Measurements from ENCODE around the gene JARID2. TPM values are rescaled to one million over a fixed set of nuclear protein-coding genes. Genes with fewer than 3 reads are reported as not detected.

The JARID2 gene
- polyA plus RNA-seq, 1 donor (not counting 4 experiments of a cell fraction or from before 2014, with no cell fraction given) = 11.0 TPM

DNA sequence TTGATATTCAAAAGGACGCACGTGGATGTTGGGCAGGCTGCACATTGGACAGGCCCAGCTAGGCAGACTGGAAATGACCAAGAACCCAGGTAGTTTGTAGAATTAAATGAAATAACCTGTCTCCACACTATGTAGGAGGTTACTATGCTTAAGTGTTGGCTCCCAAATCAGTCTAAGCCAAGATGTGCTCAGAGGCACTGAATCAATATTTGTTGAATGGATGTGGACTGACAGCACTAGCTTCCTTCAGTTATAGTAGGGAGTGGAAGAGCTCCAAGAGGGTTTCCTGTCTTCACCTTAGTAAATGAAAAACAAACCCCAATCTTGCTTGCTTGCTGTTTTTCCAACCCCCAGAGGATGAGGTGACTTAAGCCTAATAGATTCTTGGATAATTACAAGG is 180.5 kb downstream of the JARID2 start:
- TF ChIP-seq, protein P1, sequence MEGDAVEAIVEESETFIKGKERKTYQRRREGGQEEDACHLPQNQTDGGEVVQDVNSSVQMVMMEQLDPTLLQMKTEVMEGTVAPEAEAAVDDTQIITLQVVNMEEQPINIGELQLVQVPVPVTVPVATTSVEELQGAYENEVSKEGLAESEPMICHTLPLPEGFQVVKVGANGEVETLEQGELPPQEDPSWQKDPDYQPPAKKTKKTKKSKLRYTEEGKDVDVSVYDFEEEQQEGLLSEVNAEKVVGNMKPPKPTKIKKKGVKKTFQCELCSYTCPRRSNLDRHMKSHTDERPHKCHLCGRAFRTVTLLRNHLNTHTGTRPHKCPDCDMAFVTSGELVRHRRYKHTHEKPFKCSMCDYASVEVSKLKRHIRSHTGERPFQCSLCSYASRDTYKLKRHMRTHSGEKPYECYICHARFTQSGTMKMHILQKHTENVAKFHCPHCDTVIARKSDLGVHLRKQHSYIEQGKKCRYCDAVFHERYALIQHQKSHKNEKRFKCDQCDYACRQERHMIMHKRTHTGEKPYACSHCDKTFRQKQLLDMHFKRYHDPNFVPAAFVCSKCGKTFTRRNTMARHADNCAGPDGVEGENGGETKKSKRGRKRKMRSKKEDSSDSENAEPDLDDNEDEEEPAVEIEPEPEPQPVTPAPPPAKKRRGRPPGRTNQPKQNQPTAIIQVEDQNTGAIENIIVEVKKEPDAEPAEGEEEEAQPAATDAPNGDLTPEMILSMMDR (optimal IDR thresholded peaks at IDR 0.05 in 1 of 3, IDR thresholded peaks at IDR 0.05 in 1 of 3, conservative IDR thresholded peaks at IDR 0.05 in 1 of 3; ENCODE audit: extremely low read depth in 1 of 3, insufficient read depth in 2 of 3, low read length in 3 of 3) = no peak
- no peak for TF ChIP-seq EZH2 (IDR thresholded peaks at IDR 0.05; ENCODE audit: low read length)

DNA sequence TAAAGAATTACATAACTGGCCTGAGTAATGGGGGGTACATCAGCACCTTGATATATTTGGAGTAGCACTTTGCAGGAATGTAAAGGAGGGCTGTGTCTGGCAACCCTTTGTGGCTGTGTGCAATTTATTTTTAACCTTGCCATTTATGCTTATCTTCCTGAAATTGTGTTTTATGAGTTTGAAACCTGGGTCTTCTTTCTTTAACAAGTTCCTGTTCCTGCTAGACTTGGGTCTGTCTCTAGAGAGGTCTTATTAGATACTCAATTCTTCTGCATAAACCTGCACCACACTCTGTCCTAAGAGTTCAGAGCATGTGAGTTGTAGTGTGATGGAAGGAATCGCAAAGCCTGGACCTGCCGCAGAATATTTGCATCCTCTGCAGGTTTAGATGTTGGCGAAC is 181.0 kb downstream of the JARID2 start:
- Histone ChIP-seq H3K27ac (ENCODE audit: control insufficient read depth, insufficient read depth, low read length) (no peak overlapping the region), H3K4me2 (ENCODE audit: control insufficient read depth, extremely low read depth, insufficient read depth, low read depth, low read length) (no peak overlapping the region), H3K27me3 (ENCODE audit: control insufficient read depth, extremely low read depth, insufficient read depth, low read length) (no peaks in the 10 kb centered on the region), H4K20me1 (ENCODE audit: control insufficient read depth, extremely low read depth, insufficient read depth, low read length) (peaks cover 5% of the 10 kb centered on the region), H3K36me3 (ENCODE audit: control insufficient read depth in 2 of 2, extremely low read depth in 1 of 2, insufficient read depth in 2 of 2, low read length in 2 of 2) (no peaks in the 10 kb centered on the region), H3K79me2 (ENCODE audit: control insufficient read depth, insufficient read depth, low read length) (peaks cover 88% of the 10 kb centered on the region), H3K9ac (ENCODE audit: control insufficient read depth, extremely low read depth, insufficient read depth, low read length) (no peak overlapping the region), H3K9me3 (ENCODE audit: control insufficient read depth, low read depth, low read length) (no peaks in the 10 kb centered on the region), H3K4me3 (ENCODE audit: control insufficient read depth in 2 of 3, extremely low read depth in 1 of 3, insufficient read depth in 2 of 3, low read depth in 1 of 3, low read length in 3 of 3) (no peak overlapping the region), H2AFZ (ENCODE audit: control insufficient read depth, low read length) (no peak overlapping the region), H3K9me1 (ENCODE audit: control insufficient read depth, extremely low read depth, insufficient read depth, low read length) (peaks cover 2% of the 10 kb centered on the region), H3K4me1 (ENCODE audit: control insufficient read depth, extremely low read depth, insufficient read depth, low read length) (peaks cover 24% of the 10 kb centered on the region)
- dilution Hi-C loops (cut with MboI; ENCODE audit: extremely low pct_ligation_motif_present, low sequenced_read_pairs) = no loop called here
- FAIRE-seq (no peak), DNase-seq (ENCODE audit: low read depth, low spot score) (no peak)
- TF ChIP-seq, protein P1 (optimal IDR thresholded peaks at IDR 0.05 in 1 of 3, IDR thresholded peaks at IDR 0.05 in 1 of 3, conservative IDR thresholded peaks at IDR 0.05 in 1 of 3; ENCODE audit: extremely low read depth in 1 of 3, insufficient read depth in 2 of 3, low read length in 3 of 3) = no peak
- TF ChIP-seq EZH2 (IDR thresholded peaks at IDR 0.05; ENCODE audit: low read length) = no peak

More for the DNA sequence above, 180.5 kb downstream of the JARID2 start:
- Histone ChIP-seq H4K20me1 (ENCODE audit: control insufficient read depth, extremely low read depth, insufficient read depth, low read length) (peaks cover 5% of the 10 kb centered on the region), H3K36me3 (ENCODE audit: control insufficient read depth in 2 of 2, extremely low read depth in 1 of 2, insufficient read depth in 2 of 2, low read length in 2 of 2) (no peaks in the 10 kb centered on the region), H3K9me1 (ENCODE audit: control insufficient read depth, extremely low read depth, insufficient read depth, low read length) (peaks cover 2% of the 10 kb centered on the region), H3K4me1 (ENCODE audit: control insufficient read depth, extremely low read depth, insufficient read depth, low read length) (peaks cover 19% of the 10 kb centered on the region), H3K27ac (ENCODE audit: control insufficient read depth, insufficient read depth, low read length) (no peak overlapping the region), H3K9me3 (ENCODE audit: control insufficient read depth, low read depth, low read length) (no peaks in the 10 kb centered on the region), H3K9ac (ENCODE audit: control insufficient read depth, extremely low read depth, insufficient read depth, low read length) (no peak overlapping the region), H3K79me2 (ENCODE audit: control insufficient read depth, insufficient read depth, low read length) (peaks cover 88% of the 10 kb centered on the region), H3K4me3 (ENCODE audit: control insufficient read depth in 2 of 3, extremely low read depth in 1 of 3, insufficient read depth in 2 of 3, low read depth in 1 of 3, low read length in 3 of 3) (no peak overlapping the region), H2AFZ (ENCODE audit: control insufficient read depth, low read length) (no peak overlapping the region), H3K4me2 (ENCODE audit: control insufficient read depth, extremely low read depth, insufficient read depth, low read depth, low read length) (no peak overlapping the region), H3K27me3 (ENCODE audit: control insufficient read depth, extremely low read depth, insufficient read depth, low read length) (no peaks in the 10 kb centered on the region)
- no peak for DNase-seq (ENCODE audit: low read depth, low spot score)
- no peak for FAIRE-seq
- dilution Hi-C loops (cut with MboI; ENCODE audit: extremely low pct_ligation_motif_present, low sequenced_read_pairs) = no loop called here

Data from keratinocyte (primary cell).